NCI-H748 treated with DMSO at 0.1 percent for 48 hours (cell line): ENCODE results near the gene SRGAP2C.
"Not testable (repeated sequence)": the region's sequence is repeated elsewhere in the genome, so short reads cannot be mapped to it uniquely, and the experiment has no call there.

Source experiments
- DNase-seq: peaks from one replicate; lab custom pipeline; 2025; lab: John Stamatoyannopoulos, UW

Gene SRGAP2C

DNA sequence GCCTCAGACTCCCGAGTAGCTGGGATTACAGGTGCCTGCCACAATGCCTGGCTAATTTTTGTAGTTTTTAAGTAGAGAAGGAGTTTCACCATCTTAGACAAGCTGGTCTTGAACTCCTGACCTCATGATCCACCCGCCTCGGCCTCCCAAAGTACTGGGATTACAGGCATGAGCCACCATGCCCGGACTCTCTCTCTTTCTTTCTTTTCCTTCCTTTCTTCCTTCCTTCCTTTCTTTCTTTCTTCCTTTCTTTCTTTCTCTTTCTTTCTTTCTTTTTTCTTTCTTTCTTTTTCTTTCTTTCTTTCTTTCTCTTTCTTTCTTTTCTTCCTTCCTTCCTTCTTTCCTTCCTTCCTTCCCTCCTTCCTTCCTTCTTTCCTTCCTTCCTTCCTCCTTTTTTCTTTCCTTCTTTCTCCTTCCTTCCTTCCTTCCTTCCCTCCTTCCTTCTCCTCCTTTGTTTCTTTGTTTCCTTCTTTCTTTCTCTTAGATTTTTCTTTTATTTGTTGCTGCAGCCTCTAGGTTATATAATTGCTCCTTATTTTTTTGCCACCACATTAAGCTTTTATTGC is 234.4 kb downstream of the SRGAP2C start:
- not testable (repeated sequence) for DNase-seq

DNA sequence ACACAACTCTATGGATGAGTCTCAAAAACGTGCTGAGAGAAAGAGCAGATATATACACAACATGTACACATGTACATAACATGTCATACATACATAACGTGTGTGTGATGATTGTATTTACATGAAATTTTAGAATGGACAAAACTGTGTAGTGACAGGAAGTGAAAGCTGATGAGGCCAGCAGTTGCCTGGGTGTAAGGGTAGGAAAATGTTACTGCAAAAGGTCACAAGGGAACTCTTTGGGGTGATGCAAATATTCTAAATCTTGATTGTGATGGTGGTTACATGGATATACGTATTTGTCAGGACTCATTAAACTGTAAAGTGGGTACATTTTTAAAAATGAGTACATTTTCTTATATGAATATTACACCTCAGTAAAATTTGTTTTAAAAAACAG is 236.7 kb downstream of the SRGAP2C start:
- DNase-seq: not testable (repeated sequence)

DNA sequence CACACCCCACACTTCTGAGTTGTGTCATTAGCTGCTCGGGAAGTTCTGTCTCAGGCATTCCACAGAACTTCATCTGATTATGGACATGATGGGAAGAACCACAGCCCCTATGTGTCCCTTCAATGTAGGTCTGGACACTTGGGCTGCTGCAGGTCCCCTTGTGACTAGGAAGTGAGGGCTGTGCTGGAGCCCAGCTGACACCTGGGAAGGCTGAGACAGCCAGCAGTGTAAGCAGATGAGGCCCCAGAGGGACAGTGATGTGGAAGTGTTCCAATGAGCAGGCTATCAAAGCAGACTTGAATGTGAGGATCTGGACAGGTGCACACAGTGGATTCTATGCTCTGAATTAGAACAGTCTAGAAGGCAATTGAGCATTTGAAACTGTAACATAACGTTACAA is 239.2 kb downstream of the SRGAP2C start:
- DNase-seq: not testable (repeated sequence)

DNA sequence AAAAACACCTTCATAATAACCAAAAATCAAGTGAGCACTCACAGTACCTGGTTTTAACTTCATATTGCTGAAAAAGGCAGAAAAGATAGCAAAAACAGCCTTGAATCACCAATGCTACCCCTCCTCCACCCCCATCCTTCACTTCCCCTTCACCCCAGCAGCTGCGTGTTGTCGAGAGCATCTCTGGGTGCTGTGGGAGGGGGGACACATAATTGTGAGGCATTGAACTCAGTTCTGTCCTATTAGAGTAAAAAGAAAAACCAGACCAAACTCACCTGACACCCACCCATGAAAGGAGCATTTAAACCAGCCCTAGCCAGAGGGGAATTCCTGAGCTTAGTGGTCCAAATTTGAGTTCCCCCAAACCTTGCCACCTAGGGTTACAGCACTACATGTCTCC is 248.7 kb downstream of the SRGAP2C start:
- not testable (repeated sequence) for DNase-seq

DNA sequence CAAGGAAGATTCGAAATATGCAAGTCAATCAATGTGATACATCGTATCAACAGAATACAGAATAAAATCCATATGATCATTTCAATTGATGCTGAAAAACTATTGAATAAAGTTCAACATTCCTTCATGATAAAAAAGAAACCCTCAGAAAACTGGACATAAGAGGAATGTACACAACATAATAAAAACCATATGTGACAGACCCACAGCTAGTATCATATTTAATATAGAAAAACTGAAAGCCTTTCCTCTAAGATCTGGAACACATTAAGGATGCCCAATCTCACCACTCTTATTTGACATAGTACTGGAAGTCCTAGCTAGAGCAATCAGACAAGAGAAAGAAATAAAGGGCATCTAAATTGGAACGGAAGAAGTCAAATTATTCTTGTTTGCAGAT is 254.1 kb downstream of the SRGAP2C start:
- DNase-seq: not testable (repeated sequence)

DNA sequence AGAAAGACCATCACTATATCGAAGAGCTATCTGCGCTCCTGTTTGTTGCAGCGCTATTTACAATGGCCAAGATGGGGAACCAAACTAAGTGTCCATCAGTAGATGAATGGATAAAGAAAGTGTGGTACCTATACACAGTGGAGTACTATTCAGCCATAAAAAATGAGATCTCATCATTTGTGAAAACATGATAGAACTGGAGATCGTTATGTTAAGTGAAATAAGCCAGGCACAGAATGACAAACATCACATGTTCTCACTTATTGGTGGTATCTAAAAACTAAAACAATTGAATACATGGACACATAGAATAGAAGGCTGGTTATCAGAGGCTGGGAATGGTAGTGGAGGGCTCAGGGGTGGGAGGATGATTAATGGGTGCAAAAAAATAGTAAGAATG is 256.2 kb downstream of the SRGAP2C start:
- no peak for DNase-seq
